B cell (primary cell): ENCODE data around the gene HEBP2. TPM values are rescaled to one million over a fixed set of nuclear protein-coding genes. Genes with fewer than 3 reads are reported as not detected.

Experiments
- ATAC-seq: fragments of 200-7000 bp; cut with Tn5 transposase; one replicate; pipeline ENCODE4 v1.10.0; 2021; ENCODE audit warnings: low read depth, mild to moderate bottlenecking, moderate number of reproducible peaks, moderate library complexity
- CTCF ChIA-PET: fragments of 350-600 bp; sonication (Branson Sonifier 250); formaldehyde crosslinking; loops from one replicate; lab custom pipeline; 2021; ENCODE audit warnings: antibody characterized with exemption, inconsistent platforms; lab: Charles Lee
- POLR2A ChIA-PET: fragments of 350-600 bp; sonication (Branson Sonifier 250); formaldehyde crosslinking; loops from one replicate; lab custom pipeline; 2021; ENCODE audit warnings: antibody characterized with exemption; lab: Charles Lee
- DNase-seq: peaks from one replicate; pipeline ENCODE4 v3.0.0; 2013
- H2AFZ ChIP-seq: 2 replicates; pipeline ENCODE4 v1.6.1; 2012; ENCODE audit warnings: mild to moderate bottlenecking, low read depth, low read length; ENCODE audit not compliant: insufficient read depth, poor library complexity, severe bottlenecking
- H3K27ac ChIP-seq, 2 donors: 1 replicate in 1 of 2; 2 replicates in 1 of 2; pipeline ENCODE4 v1.5.1; 2012 to 2013; ENCODE audit warnings: low read length in 2 of 2, mild to moderate bottlenecking in 2 of 2, moderate library complexity in 1 of 2
- H3K27me3 ChIP-seq, 4 experiments: fragments of 200-600 bp in 1 of 4; sonication (generic) in 1 of 4; replicated peaks in 1 of 4; 1 replicate in 2 of 4; 2 replicates in 2 of 4; pipeline versions ENCODE4 v1.6.1 to v1.7.0; 2013 to 2016; ENCODE audit warnings: low read length in 3 of 4, mild to moderate bottlenecking in 2 of 4, mixed read lengths in 1 of 4, moderate library complexity in 1 of 4; ENCODE audit not compliant: insufficient read depth in 4 of 4, control insufficient read depth in 3 of 4; ENCODE audit errors: control extremely low read depth in 1 of 4
- H3K36me3 ChIP-seq, 2 experiments: replicated peaks in 1 of 2; 1 replicate in 1 of 2; 2 replicates in 1 of 2; pipeline versions ENCODE4 v1.6.1 to v1.7.1; 2013; ENCODE audit warnings: low read length in 1 of 2; ENCODE audit not compliant: insufficient read depth in 2 of 2, control insufficient read depth in 1 of 2; ENCODE audit errors: control extremely low read depth in 1 of 2, extremely low read depth in 1 of 2
- H3K4me1 ChIP-seq, 2 donors: fragments of 200-600 bp in 1 of 2; sonication (generic) in 1 of 2; 1 replicate in 1 of 2; 2 replicates in 1 of 2; pipeline versions ENCODE4 v1.5.1 to v1.6.1; 2013 to 2017; ENCODE audit warnings: low read length in 2 of 2; ENCODE audit not compliant: control insufficient read depth in 2 of 2, insufficient read depth in 2 of 2
- H3K4me2 ChIP-seq: replicated peaks from 2 replicates; pipeline ENCODE3; 2012; ENCODE audit warnings: mild to moderate bottlenecking, low read depth, low read length; ENCODE audit not compliant: poor library complexity, severe bottlenecking
- H3K4me3 ChIP-seq, 5 experiments: fragments of 200-600 bp in 1 of 5; sonication (generic) in 1 of 5; 1 replicate in 3 of 5; 2 replicates in 2 of 5; pipeline versions ENCODE4 v1.5.1 to v1.7.0; 2011 to 2016; ENCODE audit warnings: low read length in 4 of 5, mild to moderate bottlenecking in 4 of 5, low read depth in 2 of 5, control low read depth in 1 of 5, moderate library complexity in 1 of 5; ENCODE audit not compliant: insufficient read depth in 1 of 5; ENCODE audit errors: control extremely low read depth in 1 of 5, extremely low read depth in 1 of 5
- H3K79me2 ChIP-seq: fragments of 200-600 bp; sonication (generic); one replicate; pipeline ENCODE4 v1.6.0; 2016; ENCODE audit warnings: low read length; ENCODE audit not compliant: control insufficient read depth, insufficient read depth
- H3K9ac ChIP-seq: fragments of 200-600 bp; sonication (generic); 2 replicates; pipeline ENCODE4 v1.6.1; 2017; ENCODE audit warnings: mild to moderate bottlenecking, low read length, moderate library complexity
- H3K9me3 ChIP-seq, 3 donors: one replicate each; pipeline versions ENCODE4 v1.6.1 to v1.7.1; 2013; ENCODE audit warnings: low read length in 2 of 3; ENCODE audit not compliant: control insufficient read depth in 2 of 3, insufficient read depth in 1 of 3; ENCODE audit errors: control extremely low read depth in 1 of 3
- H4K20me1 ChIP-seq: 2 replicates; pipeline ENCODE4 v1.6.0; 2012; ENCODE audit warnings: mild to moderate bottlenecking, low read length; ENCODE audit not compliant: insufficient read depth, control insufficient read depth, poor library complexity, severe bottlenecking
- H3K27ac Mint-ChIP-seq: one replicate; pipeline ENCODE4 v1.8.0; 2021; ENCODE audit warnings: mixed read lengths
- H3K27me3 Mint-ChIP-seq: one replicate; pipeline ENCODE4 v1.8.0; 2021; ENCODE audit warnings: mixed read lengths
- H3K4me1 Mint-ChIP-seq: one replicate; pipeline ENCODE4 v1.8.0; 2021; ENCODE audit warnings: mixed read lengths
- H3K4me3 Mint-ChIP-seq: one replicate; pipeline ENCODE4 v1.8.0; 2021; ENCODE audit warnings: mixed read lengths
- H3K9me3 Mint-ChIP-seq: one replicate; pipeline ENCODE4 v1.8.0; 2022; ENCODE audit warnings: mixed read lengths; ENCODE audit not compliant: insufficient read depth
- CTCF ChIP-seq: fragments of 200-600 bp; IDR thresholded peaks from one replicate; pipeline ENCODE4 v1.8.0; 2022; ENCODE audit warnings: antibody characterized with exemption, mild to moderate bottlenecking
- EZH2 ChIP-seq: IDR thresholded peaks from 2 replicates; pipeline ENCODE4 v1.6.1; 2012; ENCODE audit warnings: borderline replicate concordance, low read depth, mild to moderate bottlenecking, moderate library complexity, low read length; ENCODE audit not compliant: insufficient read depth, poor library complexity, severe bottlenecking
- WGBS: methylation state at CpG from one replicate; pipeline ENCODE4 v1.1.5; 2013; ENCODE audit warnings: missing lambda C conversion rate; ENCODE audit not compliant: insufficient coverage; 5-methylcytosine and 5-hydroxymethylcytosine counted together
- intact Hi-C: fragments of 100-400 bp; cut with micrococcal nuclease; formaldehyde crosslinking; loops from one replicate; pipeline ENCODE4 v1.10.0; 2022
- polyA plus RNA-seq: library from polyadenylated mRNA; depleted of rRNA; stranded (reverse); fragments of >200 nt; gene quantifications from 2 replicates; pipeline ENCODE4 v1.2.3, GENCODE V29; 2012
- total RNA-seq, 2 donors: library from RNA; stranded (reverse); fragments of 120-200 nt in 1 of 2; gene quantifications; 1 replicate in 1 of 2; 2 replicates in 1 of 2; pipeline versions ENCODE4 v1.2.3 to v1.2.4, GENCODE V29; 2013 to 2022

HEBP2 gene
- total and polyA plus RNA-seq, 2 donors (not counting 1 experiment from before 2014, with no cell fraction given), result 12.4 to 35.1 TPM

GRCh38 chr6:138387577-138388368 is 16.2 kb upstream of the HEBP2 start:
- CTCF ChIA-PET, result no interaction called here

More at GRCh38 chr6:138387577-138388368, 16.2 kb upstream of the HEBP2 start:
- Mint-ChIP-seq H3K27ac (no peak overlapping the region), H3K9me3 (no peaks in the 10 kb centered on the region), H3K4me3 (no peak overlapping the region), H3K27me3 (peaks cover 11% of the 10 kb centered on the region), H3K4me1 (peaks cover 1% of the 10 kb centered on the region)
- Histone ChIP-seq H3K27me3 (no peaks in the 10 kb centered on the region), H3K79me2 (no peaks in the 10 kb centered on the region), H3K27ac (no peak overlapping the region), H3K9me3 (no peaks in the 10 kb centered on the region), H4K20me1 (no peaks in the 10 kb centered on the region), H3K4me2 (no peak overlapping the region), H3K36me3 (no peaks in the 10 kb centered on the region), H3K9ac (no peak overlapping the region), H3K4me3 (no peak overlapping the region), H2AFZ (no peak overlapping the region), H3K4me1 (no peaks in the 10 kb centered on the region)
- ATAC-seq (no peak), DNase-seq (no peak)
- WGBS, result 94% methylated on average over 2 of the region's 8 CpGs
- intact Hi-C loops, result no loop called here
- TF ChIP-seq CTCF (no peak), EZH2 (no peak)
- POLR2A ChIA-PET, result no interaction called here
